ENCODE results near the gene MAML3. TPM values are rescaled to one million over a fixed set of nuclear protein-coding genes. Genes with fewer than 3 reads are reported as not detected.

MAML3 gene
- total and polyA plus RNA-seq, 8 donors, result 1.7 to 20.3 (median 8.4) TPM

GRCh38 chr4:139880841-139881240 is 273.1 kb downstream of the MAML3 start:
- Histone ChIP-seq H3K4me3 (no peak overlapping the region), H3K4me1 (peaks cover 0 to 34% (median 6%) of the 10 kb centered on the region in 4 donors), H3K27ac (peak overlapping the region in 1 of 5 donors; percentile 16), H3K36me3 (no peaks in the 10 kb centered on the region), H3K27me3 (no peaks in the 10 kb centered on the region), H3K9me3 (no peaks in the 10 kb centered on the region)
- 71 to 84% (median 76%) methylated on average over 5 of the region's 5 CpGs for WGBS, 5 donors
- DNase-seq, result no peak
- intact Hi-C loops (cut with DNase I; ENCODE audit: low total_unique reads), result no loop called here
- TF ChIP-seq EP300 (IDR thresholded peaks at IDR 0.05) (no peak), POLR2AphosphoS5 (IDR thresholded peaks at IDR 0.05) (no peak), CTCF (IDR thresholded peaks at IDR 0.05) (no peak), POLR2A (IDR thresholded peaks at IDR 0.05) (no peak)

- WGBS, 5 donors, result 87 to 99% (median 93%) methylated on average over 9 of the region's 9 CpGs
- no peaks in the 10 kb centered on the region for H3K36me3 ChIP-seq
- no peak for DNase-seq
- peaks cover 0 to 21% (median 6%) of the 10 kb centered on the region in 4 donors for H3K4me1 ChIP-seq
- no peaks in the 10 kb centered on the region for H3K27me3 ChIP-seq
- H3K27ac ChIP-seq, result no peak overlapping the region
- no peaks in the 10 kb centered on the region for H3K9me3 ChIP-seq
- no peak for TF ChIP-seq EP300 (IDR thresholded peaks at IDR 0.05)
- TF ChIP-seq POLR2AphosphoS5 (IDR thresholded peaks at IDR 0.05), result no peak
- no peak for TF ChIP-seq CTCF (IDR thresholded peaks at IDR 0.05)
- no peak for TF ChIP-seq POLR2A (IDR thresholded peaks at IDR 0.05)
- intact Hi-C loops (cut with DNase I; ENCODE audit: low total_unique reads), result no loop called here
- H3K4me3 ChIP-seq, result no peak overlapping the region
These were observed 275.9 kb downstream of the MAML3 start for GRCh38 chr4:139878050-139878449.

GRCh38 chr4:139876337-139876941 is 277.5 kb downstream of the MAML3 start:
- Histone ChIP-seq H3K9me3 (no peaks in the 10 kb centered on the region), H3K27ac (peak overlapping the region in 1 of 5 donors; percentile 23), H3K36me3 (no peaks in the 10 kb centered on the region), H3K4me3 (no peak overlapping the region), H3K27me3 (no peaks in the 10 kb centered on the region), H3K4me1 (peaks cover 0 to 19% (median 6%) of the 10 kb centered on the region in 4 donors)
- no peak for TF ChIP-seq POLR2A (IDR thresholded peaks at IDR 0.05)
- TF ChIP-seq CTCF (IDR thresholded peaks at IDR 0.05), result no peak
- TF ChIP-seq EP300 (IDR thresholded peaks at IDR 0.05), result no peak
- no peak for TF ChIP-seq POLR2AphosphoS5 (IDR thresholded peaks at IDR 0.05)
- DNase-seq, result no peak
- WGBS, 5 donors, result 23 to 68% (median 49%) methylated on average over 5 of the region's 5 CpGs
- intact Hi-C loops (cut with DNase I; ENCODE audit: low total_unique reads), result no loop called here

- TF ChIP-seq CTCF (IDR thresholded peaks at IDR 0.05), result no peak
- no peak for TF ChIP-seq POLR2AphosphoS5 (IDR thresholded peaks at IDR 0.05)
- no peak for TF ChIP-seq POLR2A (IDR thresholded peaks at IDR 0.05)
- intact Hi-C loops (cut with DNase I; ENCODE audit: low total_unique reads), result no loop called here
- Histone ChIP-seq H3K36me3 (no peaks in the 10 kb centered on the region), H3K4me3 (no peak overlapping the region), H3K27ac (no peak overlapping the region), H3K4me1 (peaks cover 0 to 12% (median 6%) of the 10 kb centered on the region in 4 donors), H3K9me3 (no peaks in the 10 kb centered on the region), H3K27me3 (no peaks in the 10 kb centered on the region)
- 88 to 92% (median 92%) methylated on average over 6 of the region's 6 CpGs for WGBS, 5 donors
- DNase-seq, result peak in 1 of 2 donors; percentile 57
These were observed 278.6 kb downstream of the MAML3 start for GRCh38 chr4:139875411-139875825.
